ENCODE results near the gene PARVB.
"Not testable (repeated sequence)": the region's sequence is repeated elsewhere in the genome, so short reads cannot be mapped to it uniquely, and the experiment has no call there.

PARVB gene

GRCh38 chr22:44110656-44111055, 86.6 kb downstream of the PARVB start:
- not testable (repeated sequence) for DNase-seq (ENCODE audit: low read depth)

GRCh38 chr22:44111562-44112155, 87.6 kb downstream of the PARVB start:
- no peak for DNase-seq (ENCODE audit: low read depth)

DNA sequence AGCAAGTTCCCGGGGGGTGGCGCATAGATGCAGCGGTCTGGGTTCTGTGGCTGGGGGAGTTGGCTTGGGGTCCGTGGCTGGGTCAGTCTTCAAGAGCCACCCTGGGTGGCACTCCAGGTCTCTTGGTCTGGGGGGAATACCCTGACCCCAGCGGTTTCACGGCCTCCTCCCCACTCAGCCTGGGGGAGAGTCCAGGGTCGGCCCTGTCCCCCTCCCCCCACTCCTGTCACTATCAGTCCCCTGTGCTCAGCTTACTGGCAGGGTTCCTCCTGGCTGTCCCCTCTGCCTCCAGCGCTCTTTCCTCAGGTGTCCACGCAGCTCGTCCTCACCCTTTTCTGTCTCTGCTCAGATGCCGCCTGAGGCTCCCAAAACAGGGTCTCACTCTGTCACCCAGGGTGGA, 88.1 kb downstream of the PARVB start:
- no peak for DNase-seq (ENCODE audit: low read depth)

GRCh38 chr22:44116331-44116730, 92.2 kb downstream of the PARVB start:
- no peak for DNase-seq (ENCODE audit: low read depth)

GRCh38 chr22:44116755-44117684, 92.9 kb downstream of the PARVB start:
- DNase-seq (ENCODE audit: low read depth), result no peak

- DNase-seq (ENCODE audit: low read depth), result no peak
Measured at GRCh38 chr22:44117746-44118145, 93.6 kb downstream of the PARVB start.

- DNase-seq (ENCODE audit: low read depth), result no peak
Measured at GRCh38 chr22:44118645-44119315, 94.7 kb downstream of the PARVB start.

GRCh38 chr22:44119669-44120313, 95.7 kb downstream of the PARVB start:
- DNase-seq (ENCODE audit: low read depth), result no peak

DNA sequence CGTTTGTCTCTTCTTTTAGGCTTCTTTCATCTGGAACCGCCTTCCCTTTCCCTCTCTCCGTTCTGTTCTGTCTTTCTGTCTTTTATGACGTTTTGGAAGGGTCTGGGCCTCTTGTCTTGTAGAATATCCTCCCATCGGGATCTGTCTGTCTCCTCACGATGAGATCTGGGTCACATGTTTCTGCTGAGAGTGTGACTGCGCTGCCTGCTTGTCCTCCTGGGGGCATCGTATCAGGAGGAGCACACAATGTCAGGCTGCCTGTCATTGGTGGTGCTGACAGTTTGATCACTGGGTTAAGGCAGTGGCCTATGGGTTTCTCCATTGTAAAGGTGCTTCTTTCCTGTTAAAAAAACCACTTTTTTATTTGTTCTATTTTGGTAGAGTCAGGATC, 96.2 kb downstream of the PARVB start:
- no peak for DNase-seq (ENCODE audit: low read depth)

GRCh38 chr22:44125421-44125820, 101.3 kb downstream of the PARVB start:
- DNase-seq (ENCODE audit: low read depth), result no peak

DNA sequence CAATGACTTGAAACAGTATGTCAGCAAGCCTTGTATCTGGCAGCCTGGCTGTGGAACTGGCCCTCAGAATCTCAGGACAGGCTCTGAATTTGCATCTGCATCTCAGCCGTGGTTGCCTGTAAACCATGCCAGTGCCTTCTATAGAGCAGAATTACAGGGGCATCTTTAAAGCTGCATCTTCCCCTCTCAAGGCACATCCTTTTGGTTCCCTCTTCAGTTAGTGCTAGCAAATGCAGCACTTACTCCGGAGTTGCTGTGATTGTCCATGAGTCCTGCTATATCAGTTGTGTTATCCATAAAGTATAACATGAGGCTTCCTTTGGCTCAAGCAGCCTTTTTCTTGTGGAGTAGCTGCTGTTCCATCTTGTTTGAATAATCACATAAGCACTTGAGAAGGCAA, 102.7 kb downstream of the PARVB start:
- DNase-seq (ENCODE audit: low read depth), result no peak

DNA sequence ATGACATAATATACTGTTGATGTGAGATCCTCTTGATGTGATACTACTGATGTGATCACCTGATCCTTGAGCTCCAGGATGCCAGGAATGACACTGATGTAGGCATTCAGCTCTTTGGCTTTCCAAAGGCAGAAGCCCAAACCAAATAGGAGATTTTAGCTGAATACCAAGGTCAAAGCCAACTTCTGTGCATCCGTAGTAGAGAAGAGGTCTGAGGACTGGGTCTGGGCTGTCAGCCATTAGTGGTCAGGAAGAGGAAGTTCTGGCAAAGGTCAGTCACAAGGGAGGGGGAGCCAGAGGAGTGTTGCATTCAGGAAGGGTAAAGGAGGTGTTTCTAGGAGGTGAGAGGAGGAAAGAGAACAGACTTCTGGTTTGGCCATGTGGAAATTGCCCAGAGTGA, 103.3 kb downstream of the PARVB start:
- no peak for DNase-seq (ENCODE audit: low read depth)

DNA sequence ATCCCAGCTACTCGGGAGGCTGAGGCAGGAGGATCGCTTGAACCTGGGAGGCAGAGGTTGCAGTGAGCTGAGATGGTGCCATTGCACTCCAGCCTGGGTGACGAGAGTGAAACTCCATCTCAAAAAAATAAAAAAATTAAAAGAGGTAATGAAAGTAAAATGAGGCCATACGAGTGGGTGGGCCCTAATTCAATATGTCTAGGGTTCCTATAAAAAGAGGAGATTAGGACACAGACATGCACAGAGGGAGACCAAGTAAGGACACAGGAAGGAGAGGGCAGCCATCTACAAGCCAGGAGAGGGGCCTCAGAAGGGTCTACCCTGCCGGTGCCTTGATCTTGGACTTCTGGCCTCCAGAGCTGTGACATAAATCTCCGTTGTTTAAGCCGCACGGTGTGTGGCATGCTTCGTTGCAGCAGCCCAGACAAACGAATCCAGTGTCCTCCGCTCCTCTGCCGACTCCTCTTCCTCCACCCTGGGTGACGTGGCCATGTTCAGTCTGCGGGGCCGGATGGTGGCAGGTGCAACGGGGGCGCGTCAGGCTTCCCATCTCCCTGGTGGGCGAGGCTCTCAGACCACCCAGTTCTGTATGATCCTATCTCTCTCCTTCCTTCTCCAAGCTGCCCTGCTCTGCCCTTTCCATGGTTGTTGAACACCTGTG, 105.0 kb downstream of the PARVB start:
- no peak for DNase-seq (ENCODE audit: low read depth)

DNA sequence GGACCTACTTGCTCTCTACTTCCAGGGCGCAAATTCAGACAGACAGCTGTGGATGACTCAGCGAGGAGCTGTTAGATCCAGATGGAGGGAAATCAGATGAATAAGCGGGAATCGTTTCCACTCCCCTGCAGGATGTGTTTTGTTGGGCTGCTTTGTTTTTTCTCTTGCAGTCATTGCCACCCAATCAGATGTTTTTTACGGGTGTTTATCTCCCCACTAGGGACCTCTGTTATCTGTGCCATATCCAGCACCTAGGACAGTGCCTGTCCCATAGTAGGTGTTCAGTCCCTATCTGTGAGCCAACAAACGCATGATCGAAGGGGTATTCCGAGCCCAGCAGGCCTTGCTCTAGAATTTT, 105.5 kb downstream of the PARVB start:
- DNase-seq (ENCODE audit: low read depth), result no peak

DNA sequence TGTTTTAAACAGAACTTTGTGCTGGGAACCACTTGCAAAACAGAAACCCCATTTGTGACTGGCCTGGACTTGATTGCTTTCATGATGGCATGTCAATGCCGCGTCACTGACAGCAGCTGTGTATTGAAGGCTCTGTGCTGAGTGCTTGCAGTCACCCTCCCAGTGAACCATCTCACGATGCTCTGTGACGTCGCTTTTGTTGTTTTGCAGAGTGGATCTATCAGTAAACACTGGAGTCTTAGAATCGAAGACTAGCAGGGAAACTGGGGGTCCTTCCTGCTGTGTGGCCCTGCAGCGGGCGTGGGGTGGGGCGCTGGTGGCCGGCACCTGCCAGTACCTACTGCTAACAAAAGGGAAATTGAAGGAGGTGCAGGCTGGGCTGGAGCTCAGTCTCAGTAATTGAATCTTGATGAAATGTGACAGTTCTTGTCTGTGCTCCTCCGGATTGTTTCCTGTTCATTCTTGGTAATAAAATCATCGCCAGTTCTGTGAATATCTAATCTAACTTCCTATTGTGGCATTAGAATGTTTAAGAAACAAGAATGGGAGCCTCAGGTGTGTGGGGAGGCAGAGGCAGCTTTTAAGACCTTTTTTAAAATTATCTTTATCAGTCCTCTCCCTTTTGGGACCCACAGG, 106.1 kb downstream of the PARVB start:
- DNase-seq (ENCODE audit: low read depth), result no peak

GRCh38 chr22:44131412-44131811, 107.3 kb downstream of the PARVB start:
- DNase-seq (ENCODE audit: low read depth), result no peak

DNA sequence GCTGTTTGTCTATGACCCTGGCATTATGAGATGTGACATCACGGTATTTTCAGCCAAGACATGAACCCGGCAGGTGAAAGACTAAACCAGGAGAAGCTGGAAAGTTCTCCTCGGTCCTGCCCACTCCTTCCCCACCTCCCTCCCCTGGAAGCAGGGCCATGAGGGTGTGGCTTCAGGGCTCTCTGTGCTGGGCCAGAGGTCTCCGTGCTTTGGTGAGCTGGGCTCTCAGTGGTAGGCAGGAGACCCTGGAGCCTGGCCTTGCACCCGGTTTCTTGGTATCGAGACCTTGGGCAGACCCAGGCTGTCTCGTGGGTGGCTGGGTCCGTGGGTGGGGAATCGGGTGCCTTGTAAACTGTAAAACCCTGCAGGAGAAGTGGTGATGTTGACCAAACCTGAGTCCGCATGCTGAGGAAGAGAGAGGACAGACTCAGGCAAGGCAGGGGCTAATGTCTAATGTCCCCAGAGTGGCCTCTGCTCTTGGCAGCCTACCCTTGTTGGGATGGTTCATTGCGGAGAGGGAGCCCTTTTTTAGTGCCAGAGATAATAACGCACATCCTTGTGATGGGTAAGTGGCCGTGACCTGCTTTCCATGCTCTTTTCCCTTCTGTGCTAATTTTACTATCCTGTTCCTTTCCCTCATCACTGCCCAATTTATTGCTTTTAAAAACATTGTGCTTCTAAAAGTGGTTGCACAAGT, 108.0 kb downstream of the PARVB start:
- no peak for DNase-seq (ENCODE audit: low read depth)

GRCh38 chr22:44132724-44133123, 108.6 kb downstream of the PARVB start:
- no peak for DNase-seq (ENCODE audit: low read depth)

GRCh38 chr22:44133161-44133560, 109.1 kb downstream of the PARVB start:
- DNase-seq (ENCODE audit: low read depth), result no peak

DNA sequence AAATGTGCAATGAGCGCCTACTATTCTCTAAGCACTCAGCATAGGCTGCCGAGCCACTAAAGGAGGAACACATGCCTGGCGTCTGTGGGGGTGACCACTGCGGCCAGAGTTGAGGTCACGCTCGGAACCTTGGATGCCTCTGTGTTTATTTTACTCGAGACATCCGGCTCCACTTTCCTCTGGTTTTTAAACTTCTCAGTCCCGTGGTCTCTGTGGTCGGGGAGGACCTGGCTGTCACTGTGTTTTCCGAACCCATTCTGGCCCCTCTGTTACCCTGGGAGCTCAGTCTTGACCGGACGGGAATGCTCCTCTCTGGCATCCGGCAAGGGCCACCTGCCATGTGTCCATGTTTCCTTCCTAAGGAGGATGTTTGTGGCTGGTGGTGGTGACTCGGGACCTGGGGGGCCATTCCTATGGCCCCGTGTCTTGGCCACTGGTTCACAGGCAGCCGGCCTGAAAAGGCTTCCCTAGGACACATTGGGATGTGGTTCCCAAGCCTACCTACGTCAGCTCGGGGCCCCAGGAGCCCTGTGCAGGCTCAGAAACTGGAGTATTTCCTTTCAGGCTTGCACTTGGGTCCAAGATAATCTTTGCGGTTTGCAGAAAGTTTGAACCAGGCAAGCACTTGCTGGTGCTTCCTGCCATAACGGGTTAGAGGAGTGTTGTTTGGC, 109.9 kb downstream of the PARVB start:
- DNase-seq (ENCODE audit: low read depth), result no peak

Data from activated T-cell treated with anti-CD3 and anti-CD28 coated beads for 1 hour (primary cell).